PC-9 (cell line): ENCODE results near the gene SULT1B1.

Source experiments
- CTCF ChIP-seq: fragments of 200-600 bp; sonication (generic); conservative IDR thresholded peaks from 2 replicates; pipeline ENCODE4 v1.6.1; 2017; ENCODE audit warnings: mixed run types, antibody characterized with exemption, mild to moderate bottlenecking, moderate library complexity
- EZH2 ChIP-seq: fragments of 200-600 bp; sonication (generic); IDR thresholded peaks from 2 replicates; pipeline ENCODE4 v1.8.0; 2017; ENCODE audit warnings: antibody characterized with exemption, low read depth

GRCh38 chr4:69786547-69786946 lies 26.1 kb upstream of the SULT1B1 start:
- TF ChIP-seq EZH2 (no peak), CTCF (no peak)
